ENCODE data around the gene CWF19L1. TPM values are rescaled to one million over a fixed set of nuclear protein-coding genes. Genes with fewer than 3 reads are reported as not detected.

Gene CWF19L1
- 10 to 100 TPM in 9 of 10 donors, 1 to 10 TPM in 1; 9.5 to 20.0 (median 13.4) TPM for total RNA-seq
- polyA plus RNA-seq = 10 to 100 TPM; 14.0 to 15.3 TPM
- long read RNA-seq, donor 1, partial matches to known transcripts = 1 of 7 reads
- long read RNA-seq, donor 1, other reads (novel, unspliced or antisense) = 3 of 7 reads
- long read RNA-seq, donor 2, transcript CWF19L1-201 (14 exons, 1,815 nt) = major isoform, 9 of 20 reads
- long read RNA-seq, donor 2, partial matches to known transcripts = 1 of 20 reads
- long read RNA-seq, donor 2, other reads (novel, unspliced or antisense) = 10 of 20 reads
- long read RNA-seq, donor 3, transcript CWF19L1-201 (14 exons, 1,815 nt) = major isoform, 14 of 21 reads
- long read RNA-seq, donor 3, partial matches to known transcripts = 1 of 21 reads
- long read RNA-seq, donor 3, other reads (novel, unspliced or antisense) = 6 of 21 reads

GRCh38 chr10:100267239-100268104 lies at the start of gene CWF19L1:
Gene CWF19L1, minus strand, starts transcription at chr10:100267638. Its CDS starts 45 bp downstream, at chr10:100267593.
- H3K4me1 ChIP-seq = peaks cover 0 to 27% (median 18%) of the 10 kb centered on the region in 9 donors
- WGBS, 2 donors = 2 to 4% methylated on average over 48 to 49 of the region's 49 CpGs
- peak; percentile 89 to 98 (median 96) for ATAC-seq

GRCh38 chr10:100315615-100316014 lies 48.2 kb upstream of the CWF19L1 start:
- DNase-seq = no peak
- TF ChIP-seq CTCF (IDR thresholded peaks at IDR 0.05) = no peak
- no peak for ATAC-seq

More at GRCh38 chr10:100267239-100268104, at the start of gene CWF19L1:
- peaks cover 0 to 6% (median 0%) of the 10 kb centered on the region in 9 donors for H3K36me3 ChIP-seq
- no peaks in the 10 kb centered on the region for H3K9me3 ChIP-seq
- TF ChIP-seq CTCF (IDR thresholded peaks at IDR 0.05) = no peak
- peak within 1 kb of the TSS; percentile 70 to 98 (median 82) for H3K4me3 ChIP-seq
- DNase-seq = peak; percentile 80 to 92
- H3K27me3 ChIP-seq = no peaks in the 10 kb centered on the region
- intact Hi-C loops (cut with DNase I) = no loop called here
- peak within 1 kb of the TSS in 9 of 10 donors; percentile 51 to 92 (median 78) for H3K27ac ChIP-seq

GRCh38 chr10:100311298-100311697 lies 43.9 kb upstream of the CWF19L1 start:
- WGBS, 2 donors = 67 to 70% methylated on average over 4 of the region's 4 CpGs
- intact Hi-C loops (cut with DNase I) = no loop called here
- DNase-seq (no peak), ATAC-seq (no peak)
- H3K4me3 ChIP-seq = no peak overlapping the region
- H3K9me3 ChIP-seq = no peaks in the 10 kb centered on the region
- H3K27ac ChIP-seq = no peak overlapping the region
- no peaks in the 10 kb centered on the region for H3K4me1 ChIP-seq
- H3K27me3 ChIP-seq = peaks cover 0 to 88% (median 46%) of the 10 kb centered on the region in 7 donors
- H3K36me3 ChIP-seq = no peaks in the 10 kb centered on the region
- TF ChIP-seq CTCF (IDR thresholded peaks at IDR 0.05) = no peak

More at GRCh38 chr10:100315615-100316014, 48.2 kb upstream of the CWF19L1 start:
- H3K9me3 ChIP-seq = no peaks in the 10 kb centered on the region
- no peak overlapping the region for H3K27ac ChIP-seq
- peaks cover 0 to 92% (median 60%) of the 10 kb centered on the region in 7 donors for H3K27me3 ChIP-seq
- no peaks in the 10 kb centered on the region for H3K36me3 ChIP-seq
- 71 to 81% methylated on average over 4 of the region's 4 CpGs for WGBS, 2 donors
- H3K4me3 ChIP-seq = no peak overlapping the region
- no peaks in the 10 kb centered on the region for H3K4me1 ChIP-seq
- intact Hi-C loops (cut with DNase I) = no loop called here

GRCh38 chr10:100307684-100308083 lies 40.2 kb upstream of the CWF19L1 start:
- WGBS, 2 donors = 79 to 84% methylated on average over 3 of the region's 3 CpGs
- H3K9me3 ChIP-seq = no peaks in the 10 kb centered on the region
- intact Hi-C loops (cut with DNase I) = no loop called here
- H3K4me1 ChIP-seq = no peaks in the 10 kb centered on the region
- no peaks in the 10 kb centered on the region for H3K36me3 ChIP-seq
- H3K4me3 ChIP-seq = no peak overlapping the region
- ATAC-seq (no peak), DNase-seq (no peak)
- no peak for TF ChIP-seq CTCF (IDR thresholded peaks at IDR 0.05)
- no peak overlapping the region for H3K27ac ChIP-seq
- H3K27me3 ChIP-seq = peaks cover 0 to 88% (median 54%) of the 10 kb centered on the region in 7 donors

Measured in heart right ventricle (tissue), 16 donors.